Astrocyte (in vitro differentiated cells and primary cell): ENCODE results near the gene STRN. TPM values are rescaled to one million over a fixed set of nuclear protein-coding genes. Genes with fewer than 3 reads are reported as not detected.
A peak's percentile ranks its signal among the peaks of the same experiment; 100 is the strongest.

Source experiments
- DNase-seq: peaks from one replicate; pipeline ENCODE4 v3.0.0-alpha.2; 2010; ENCODE audit warnings: low read depth
- FAIRE-seq: peaks from 2 replicates; lab custom pipeline; 2011; peaks lifted over from hg19 to GRCh38; lab: Jason Lieb, UNC
- H2AFZ ChIP-seq: 2 replicates; pipeline ENCODE4 v1.6.0; 2012; ENCODE audit warnings: low read depth, low read length, inconsistent platforms
- H3K27ac ChIP-seq: 2 replicates; pipeline ENCODE4 v1.5.1; 2011; ENCODE audit warnings: low read depth, low read length, inconsistent platforms
- H3K27me3 ChIP-seq: 2 replicates; pipeline ENCODE4 v1.6.0; 2011; ENCODE audit warnings: low read length, inconsistent platforms; ENCODE audit not compliant: insufficient read depth
- H3K36me3 ChIP-seq: 2 replicates; pipeline ENCODE4 v1.5.1; 2011; ENCODE audit warnings: low read length, inconsistent platforms; ENCODE audit not compliant: insufficient read depth
- H3K4me1 ChIP-seq: 2 replicates; pipeline ENCODE4 v1.5.1; 2011; ENCODE audit warnings: low read length, inconsistent platforms; ENCODE audit not compliant: insufficient read depth
- H3K4me2 ChIP-seq: 2 replicates; pipeline ENCODE4 v1.6.0; 2012; ENCODE audit warnings: low read length, inconsistent platforms
- H3K4me3 ChIP-seq: 2 replicates; pipeline ENCODE4 v1.5.1; 2011; ENCODE audit warnings: low read depth, mild to moderate bottlenecking, low read length, inconsistent platforms; ENCODE audit not compliant: insufficient read depth
- H3K79me2 ChIP-seq: 2 replicates; pipeline ENCODE4 v1.6.0; 2012; ENCODE audit warnings: mild to moderate bottlenecking, low read length, inconsistent platforms; ENCODE audit not compliant: insufficient read depth
- H3K9ac ChIP-seq: 2 replicates; pipeline ENCODE4 v1.6.0; 2012; ENCODE audit warnings: mild to moderate bottlenecking, low read length, inconsistent platforms
- H3K9me3 ChIP-seq: 2 replicates; pipeline ENCODE4 v1.5.1; 2012; ENCODE audit warnings: low read depth, mild to moderate bottlenecking, low read length, inconsistent platforms; ENCODE audit not compliant: insufficient read depth
- H4K20me1 ChIP-seq: 2 replicates; pipeline ENCODE4 v1.6.0; 2012; ENCODE audit warnings: low read length, inconsistent platforms; ENCODE audit not compliant: insufficient read depth
- H3K27ac Mint-ChIP-seq: one replicate; pipeline ENCODE4 v1.8.0; 2021; ENCODE audit warnings: mild to moderate bottlenecking, mixed read lengths; ENCODE audit not compliant: unreplicated experiment
- H3K27me3 Mint-ChIP-seq: one replicate; pipeline ENCODE4 v1.8.0; 2021; ENCODE audit warnings: low read depth, mixed read lengths; ENCODE audit not compliant: unreplicated experiment
- H3K36me3 Mint-ChIP-seq: one replicate; pipeline ENCODE4 v1.8.0; 2021; ENCODE audit warnings: low read depth, mixed read lengths; ENCODE audit not compliant: unreplicated experiment
- H3K4me1 Mint-ChIP-seq: one replicate; pipeline ENCODE4 v1.8.0; 2021; ENCODE audit warnings: low read depth, mixed read lengths; ENCODE audit not compliant: unreplicated experiment
- H3K4me3 Mint-ChIP-seq: one replicate; pipeline ENCODE4 v1.8.0; 2021; ENCODE audit warnings: mild to moderate bottlenecking, moderate library complexity, mixed read lengths; ENCODE audit not compliant: unreplicated experiment
- H3K9me3 Mint-ChIP-seq: one replicate; pipeline ENCODE4 v1.8.0; 2021; ENCODE audit warnings: mild to moderate bottlenecking, mixed read lengths; ENCODE audit not compliant: unreplicated experiment
- CTCF ChIP-seq: IDR thresholded peaks from 2 replicates; pipeline ENCODE4 v1.5.1; 2011; ENCODE audit warnings: low read depth, mild to moderate bottlenecking, inconsistent platforms, low read length, moderate library complexity; ENCODE audit not compliant: insufficient read depth
- EZH2 ChIP-seq: IDR thresholded peaks from 2 replicates; pipeline ENCODE4 v1.6.1; 2012; ENCODE audit warnings: mild to moderate bottlenecking, low read length, inconsistent platforms; ENCODE audit not compliant: insufficient read depth
- total RNA-seq: library from RNA; stranded (reverse); gene quantifications from 2 replicates; pipeline ENCODE4 v1.2.1, GENCODE V29; 2021

Gene STRN
- total RNA-seq, 1 donor from 2014 or later: 25.6 TPM

- H3K79me2 ChIP-seq: peaks cover 38% of the 10 kb centered on the region
- H3K9me3 Mint-ChIP-seq: no peaks in the 10 kb centered on the region
- H3K4me3 ChIP-seq: peak overlapping the region; percentile 83
- FAIRE-seq (no peak), DNase-seq (no peak)
- no peaks in the 10 kb centered on the region for H3K9me3 ChIP-seq
- TF ChIP-seq EZH2 (no peak), CTCF (no peak)
- peak overlapping the region; percentile 96 for H2AFZ ChIP-seq
- H3K4me1 Mint-ChIP-seq: peaks cover 17% of the 10 kb centered on the region
- H3K36me3 Mint-ChIP-seq: no peaks in the 10 kb centered on the region
- peak overlapping the region; percentile 87 for H3K4me3 Mint-ChIP-seq
- no peaks in the 10 kb centered on the region for H3K36me3 ChIP-seq
- peaks cover 5% of the 10 kb centered on the region for H3K4me1 ChIP-seq
- H3K27ac ChIP-seq: peak overlapping the region; percentile 65
- H3K4me2 ChIP-seq: peak overlapping the region; percentile 98
- H3K27ac Mint-ChIP-seq: peak overlapping the region; percentile 78
- no peaks in the 10 kb centered on the region for H3K27me3 Mint-ChIP-seq
- H3K27me3 ChIP-seq: no peaks in the 10 kb centered on the region
- peaks cover 22% of the 10 kb centered on the region for H4K20me1 ChIP-seq
- H3K9ac ChIP-seq: peak overlapping the region; percentile 86
Observed at GRCh38 chr2:36967236-36967876, 1.0 kb upstream of the STRN start.

GRCh38 chr2:36965751-36966369, 476 bp downstream of the STRN start:
- Mint-ChIP-seq H3K27ac (peak overlapping the region; percentile 82), H3K36me3 (no peaks in the 10 kb centered on the region), H3K4me3 (peak overlapping the region; percentile 96), H3K27me3 (no peaks in the 10 kb centered on the region), H3K4me1 (peaks cover 17% of the 10 kb centered on the region), H3K9me3 (no peaks in the 10 kb centered on the region)
- H3K9me3 ChIP-seq: no peaks in the 10 kb centered on the region
- H3K79me2 ChIP-seq: peaks cover 52% of the 10 kb centered on the region
- peak overlapping the region; percentile 82 for H3K4me3 ChIP-seq
- TF ChIP-seq CTCF: no peak
- TF ChIP-seq EZH2: no peak
- no peak for FAIRE-seq
- no peaks in the 10 kb centered on the region for H3K27me3 ChIP-seq
- peak overlapping the region; percentile 71 for H3K27ac ChIP-seq
- peak overlapping the region; percentile 76 for H2AFZ ChIP-seq
- peaks cover 36% of the 10 kb centered on the region for H4K20me1 ChIP-seq
- H3K4me1 ChIP-seq: peaks cover 5% of the 10 kb centered on the region
- H3K36me3 ChIP-seq: no peaks in the 10 kb centered on the region
- no peak for DNase-seq
- peak overlapping the region; percentile 99 for H3K4me2 ChIP-seq
- H3K9ac ChIP-seq: peak overlapping the region; percentile 89

GRCh38 chr2:36965206-36965605, 1.1 kb downstream of the STRN start:
- no peak overlapping the region for H2AFZ ChIP-seq

More at GRCh38 chr2:36965206-36965605, 1.1 kb downstream of the STRN start:
- Mint-ChIP-seq H3K4me3 (peak overlapping the region; percentile 96), H3K4me1 (peaks cover 17% of the 10 kb centered on the region), H3K9me3 (no peaks in the 10 kb centered on the region), H3K27ac (no peak overlapping the region), H3K36me3 (no peaks in the 10 kb centered on the region), H3K27me3 (no peaks in the 10 kb centered on the region)
- Histone ChIP-seq H3K27me3 (no peaks in the 10 kb centered on the region), H3K4me1 (peaks cover 5% of the 10 kb centered on the region), H3K4me2 (peak overlapping the region; percentile 99), H3K4me3 (peak overlapping the region; percentile 82), H3K36me3 (no peaks in the 10 kb centered on the region), H3K9ac (peak overlapping the region; percentile 89), H3K9me3 (no peaks in the 10 kb centered on the region), H4K20me1 (peaks cover 42% of the 10 kb centered on the region), H3K79me2 (peaks cover 58% of the 10 kb centered on the region), H3K27ac (peak overlapping the region; percentile 71)
- TF ChIP-seq CTCF (no peak), EZH2 (no peak)
- no peak for FAIRE-seq
- DNase-seq: no peak
